Measurements from ENCODE around the gene HSPB8.
A peak's percentile ranks its signal among the peaks of the same experiment; 100 is the strongest.

The HSPB8 gene

GRCh38 chr12:119171691-119172425 lies 6.9 kb upstream of the HSPB8 start:
- no peak for DNase-seq

- DNase-seq: no peak
These were observed 3.6 kb upstream of the HSPB8 start for GRCh38 chr12:119175081-119175480.

GRCh38 chr12:119176267-119177055 lies 2.3 kb upstream of the HSPB8 start:
- no peak for DNase-seq

GRCh38 chr12:119177056-119177325 lies 1.7 kb upstream of the HSPB8 start:
- no peak for DNase-seq

GRCh38 chr12:119177724-119178380 lies 879 bp upstream of the HSPB8 start:
- DNase-seq: no peak

- no peak for DNase-seq
These were observed 747 bp downstream of the HSPB8 start for GRCh38 chr12:119179335-119180021.

GRCh38 chr12:119180380-119181040 lies 1.8 kb downstream of the HSPB8 start:
- no peak for DNase-seq

GRCh38 chr12:119181202-119181601 lies 2.5 kb downstream of the HSPB8 start:
- no peak for DNase-seq

GRCh38 chr12:119181944-119182343 lies 3.2 kb downstream of the HSPB8 start:
- DNase-seq: no peak

GRCh38 chr12:119182701-119183493 lies 4.2 kb downstream of the HSPB8 start:
- no peak for DNase-seq

- no peak for DNase-seq
These were observed 5.4 kb downstream of the HSPB8 start for GRCh38 chr12:119183942-119184695.

- no peak for DNase-seq
These were observed 16.5 kb downstream of the HSPB8 start for GRCh38 chr12:119195256-119195655.

- DNase-seq: no peak
These were observed 19.7 kb downstream of the HSPB8 start for GRCh38 chr12:119198440-119198839.

GRCh38 chr12:119200601-119201000 lies 21.9 kb downstream of the HSPB8 start:
- no peak for DNase-seq

- DNase-seq: peak; percentile 77
These were observed 23.2 kb downstream of the HSPB8 start for GRCh38 chr12:119201789-119202543.

- no peak for DNase-seq
These were observed 23.8 kb downstream of the HSPB8 start for GRCh38 chr12:119202544-119202943.

- no peak for DNase-seq
These were observed 25.4 kb downstream of the HSPB8 start for GRCh38 chr12:119204131-119204530.

GRCh38 chr12:119204671-119205285 lies 26.0 kb downstream of the HSPB8 start:
- no peak for DNase-seq

GRCh38 chr12:119206348-119207062 lies 27.8 kb downstream of the HSPB8 start:
- DNase-seq: no peak
